ENCODE measurements around the gene NR2F1.
A peak's percentile ranks its signal among the peaks of the same experiment; 100 is the strongest.
"Not testable (repeated sequence)": the region's sequence is repeated elsewhere in the genome, so short reads cannot be mapped to it uniquely, and the experiment has no call there.

Gene NR2F1

GRCh38 chr5:93582677-93583438 is at the start of gene NR2F1:
Gene NR2F1 (plus strand): TSS chr5:93583222. CDS start chr5:93585024, 1,802 bp downstream.
- Histone ChIP-seq H3K9me3 (replicated peaks; ENCODE audit: insufficient read depth, low read length) (no peaks in the 10 kb centered on the region), H3K27ac (ENCODE audit: low read length) (no peak within 1 kb of the TSS), H4K20me1 (ENCODE audit: insufficient read depth, low read length) (no peaks in the 10 kb centered on the region), H3K4me2 (ENCODE audit: low read depth, low read length) (peak within 1 kb of the TSS; percentile 88), H3K9me2 (replicated peaks; ENCODE audit: insufficient read depth, low read length) (no peaks in the 10 kb centered on the region), H3K4me1 (ENCODE audit: low read length) (no peaks in the 10 kb centered on the region; the same call in 1 of the 2 replicates), H3K79me2 (ENCODE audit: low read length) (no peaks in the 10 kb centered on the region), H3F3A (ENCODE audit: insufficient read depth, low read length) (no peaks in the 10 kb centered on the region; the same call in 1 of the 2 replicates), H3K27me3 (replicated peaks; ENCODE audit: insufficient read depth, low read length) (peaks cover 26% of the 10 kb centered on the region), H3K36me3 (replicated peaks; ENCODE audit: insufficient read depth, low read length) (no peaks in the 10 kb centered on the region), H3K4me3 (ENCODE audit: low read length) (peak within 1 kb of the TSS; percentile 69), H2AFZ (ENCODE audit: low read length) (peak within 1 kb of the TSS; percentile 45; the same call in 1 of the 2 replicates), H3K9ac (ENCODE audit: low read length) (no peak within 1 kb of the TSS)
- DNase-seq: peak; percentile 31
- TF ChIP-seq CTCF (IDR thresholded peaks at IDR 0.05; ENCODE audit: low read length) (no peak), EZH2phosphoT487 (IDR thresholded peaks at IDR 0.05; ENCODE audit: low read length) (no peak), EZH2 (optimal IDR thresholded peaks at IDR 0.05; ENCODE audit: low read depth, low read length) (no peak)

- Histone ChIP-seq H3K4me2 (ENCODE audit: low read depth, low read length) (no peak overlapping the region), H3K27me3 (replicated peaks; ENCODE audit: insufficient read depth, low read length) (no peaks in the 10 kb centered on the region), H4K20me1 (ENCODE audit: insufficient read depth, low read length) (no peaks in the 10 kb centered on the region), H3K9me3 (replicated peaks; ENCODE audit: insufficient read depth, low read length) (no peaks in the 10 kb centered on the region), H3K36me3 (replicated peaks; ENCODE audit: insufficient read depth, low read length) (no peaks in the 10 kb centered on the region), H3F3A (ENCODE audit: insufficient read depth, low read length) (no peaks in the 10 kb centered on the region), H3K27ac (ENCODE audit: low read length) (no peak overlapping the region), H3K9ac (ENCODE audit: low read length) (no peak overlapping the region), H3K79me2 (ENCODE audit: low read length) (no peaks in the 10 kb centered on the region), H3K4me3 (ENCODE audit: low read length) (no peak overlapping the region), H3K4me1 (ENCODE audit: low read length) (no peaks in the 10 kb centered on the region), H2AFZ (ENCODE audit: low read length) (no peak overlapping the region), H3K9me2 (replicated peaks; ENCODE audit: insufficient read depth, low read length) (no peaks in the 10 kb centered on the region)
- TF ChIP-seq CTCF (IDR thresholded peaks at IDR 0.05; ENCODE audit: low read length) (no peak), EZH2 (optimal IDR thresholded peaks at IDR 0.05; ENCODE audit: low read depth, low read length) (no peak), EZH2phosphoT487 (IDR thresholded peaks at IDR 0.05; ENCODE audit: low read length) (no peak)
- DNase-seq: no peak
These were observed 37.1 kb upstream of the NR2F1 start for GRCh38 chr5:93545872-93546271.

- not testable (repeated sequence) for DNase-seq; H3K9me3 ChIP-seq (replicated peaks; ENCODE audit: insufficient read depth, low read length)
These were observed 33.4 kb upstream of the NR2F1 start for GRCh38 chr5:93549594-93549993.

GRCh38 chr5:93557021-93557604 is 25.9 kb upstream of the NR2F1 start:
- H3K4me2 ChIP-seq (ENCODE audit: low read depth, low read length): no peak overlapping the region
- no peak overlapping the region for H3K4me3 ChIP-seq (ENCODE audit: low read length)
- no peaks in the 10 kb centered on the region for H4K20me1 ChIP-seq (ENCODE audit: insufficient read depth, low read length)
- no peaks in the 10 kb centered on the region for H3K9me2 ChIP-seq (replicated peaks; ENCODE audit: insufficient read depth, low read length)
- no peak for DNase-seq
- H3K4me1 ChIP-seq (ENCODE audit: low read length): no peaks in the 10 kb centered on the region
- no peaks in the 10 kb centered on the region for H3K9me3 ChIP-seq (replicated peaks; ENCODE audit: insufficient read depth, low read length)
- H3K9ac ChIP-seq (ENCODE audit: low read length): no peak overlapping the region
- TF ChIP-seq EZH2 (optimal IDR thresholded peaks at IDR 0.05; ENCODE audit: low read depth, low read length) (no peak), EZH2phosphoT487 (IDR thresholded peaks at IDR 0.05; ENCODE audit: low read length) (no peak), CTCF (IDR thresholded peaks at IDR 0.05; ENCODE audit: low read length) (no peak)
- no peaks in the 10 kb centered on the region for H3K27me3 ChIP-seq (replicated peaks; ENCODE audit: insufficient read depth, low read length)
- no peak overlapping the region for H3K27ac ChIP-seq (ENCODE audit: low read length)
- no peaks in the 10 kb centered on the region for H3K36me3 ChIP-seq (replicated peaks; ENCODE audit: insufficient read depth, low read length)
- H3F3A ChIP-seq (ENCODE audit: insufficient read depth, low read length): no peaks in the 10 kb centered on the region
- no peaks in the 10 kb centered on the region for H3K79me2 ChIP-seq (ENCODE audit: low read length)
- no peak overlapping the region for H2AFZ ChIP-seq (ENCODE audit: low read length)

More at GRCh38 chr5:93549594-93549993, 33.4 kb upstream of the NR2F1 start:
- H4K20me1 ChIP-seq (ENCODE audit: insufficient read depth, low read length); H3K4me3 ChIP-seq (ENCODE audit: low read length); H3K36me3 ChIP-seq (replicated peaks; ENCODE audit: insufficient read depth, low read length); H3F3A ChIP-seq (ENCODE audit: insufficient read depth, low read length); H3K27ac ChIP-seq (ENCODE audit: low read length); H3K4me1 ChIP-seq (ENCODE audit: low read length); H2AFZ ChIP-seq (ENCODE audit: low read length); H3K4me2 ChIP-seq (ENCODE audit: low read depth, low read length); H3K9ac ChIP-seq (ENCODE audit: low read length); H3K27me3 ChIP-seq (replicated peaks; ENCODE audit: insufficient read depth, low read length); H3K9me2 ChIP-seq (replicated peaks; ENCODE audit: insufficient read depth, low read length); H3K79me2 ChIP-seq (ENCODE audit: low read length): not testable (repeated sequence)

Data from MM.1S (cell line).